Measurements from ENCODE around the gene HKDC1.
"Not testable (repeated sequence)": the region's sequence is repeated elsewhere in the genome, so short reads cannot be mapped to it uniquely, and the experiment has no call there.

HKDC1 gene

GRCh38 chr10:69172241-69172982 is 47.7 kb upstream of the HKDC1 start (continued):
- TF ChIP-seq CTCF (tag by site-specific recombination; IDR thresholded peaks at IDR 0.05) (no peak), ZNF561 (tag by site-specific recombination; IDR thresholded peaks at IDR 0.05; ENCODE audit: borderline replicate concordance) (no peak), ZNF239 (tag by site-specific recombination; IDR thresholded peaks at IDR 0.05) (no peak)

DNA sequence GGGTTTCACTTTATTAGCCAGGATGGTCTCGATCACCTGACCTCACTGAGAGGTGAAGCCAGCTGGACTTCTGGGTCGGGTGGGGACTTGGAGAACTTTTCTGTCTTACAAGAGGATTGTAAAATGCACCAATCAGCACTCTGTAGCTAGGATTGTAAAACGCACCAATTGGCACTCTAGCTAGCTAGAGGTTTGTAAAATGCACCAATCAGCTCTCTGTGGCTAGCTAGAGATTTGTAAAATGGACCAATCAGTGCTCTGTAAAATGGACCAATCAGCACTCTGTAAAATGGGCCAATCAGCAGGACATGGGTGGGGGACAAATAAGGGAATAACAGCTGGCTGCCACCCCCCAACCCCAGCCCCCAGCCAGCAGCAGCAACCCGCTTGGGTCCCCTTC is 44.8 kb upstream of the HKDC1 start:
- H3K4me1 ChIP-seq (ENCODE audit: control insufficient read depth, insufficient read depth, low read length); H3K9me3 ChIP-seq (ENCODE audit: control insufficient read depth, insufficient read depth, low read depth, low read length); POLR2A ChIA-PET; H3K27ac ChIP-seq (ENCODE audit: extremely low read depth, low read depth, low read length); H3K4me3 ChIP-seq (ENCODE audit: low read depth, low read length): not testable (repeated sequence)
- H3K36me3 ChIP-seq (ENCODE audit: control insufficient read depth in 2 of 2, insufficient read depth in 1 of 2, low read length in 2 of 2): peaks cover 8 to 28% of the 10 kb centered on the region in 2 experiments; a peak in 2 of 3 replicates
- CTCF ChIA-PET: interaction anchor here (1.3 kb wide), 1 partner anchor 233 kb away, joined by 4 read pairs; no protein-coding TSS in a partner anchor

- POLR2A ChIA-PET: no interaction called here
- H3K9me3 ChIP-seq (ENCODE audit: control insufficient read depth, insufficient read depth, low read depth, low read length): no peaks in the 10 kb centered on the region
- CTCF ChIA-PET: interaction anchor here (0.6 kb wide), 1 partner anchor 422 kb away, joined by 3 read pairs; no protein-coding TSS in a partner anchor
- peaks cover 0 to 14% of the 10 kb centered on the region in 2 experiments; a peak in 1 of 3 replicates for H3K36me3 ChIP-seq (ENCODE audit: control insufficient read depth in 2 of 2, insufficient read depth in 1 of 2, low read length in 2 of 2)
- no peak overlapping the region for H3K27ac ChIP-seq (ENCODE audit: extremely low read depth, low read depth, low read length)
- no peak for TF ChIP-seq ZNF514 (tag by site-specific recombination; IDR thresholded peaks at IDR 0.05)
- TF ChIP-seq ZNF121 (tag by site-specific recombination; IDR thresholded peaks at IDR 0.05): no peak
- TF ChIP-seq ZNF214 (tag by site-specific recombination; IDR thresholded peaks at IDR 0.05; ENCODE audit: borderline replicate concordance): no peak
- no peak for TF ChIP-seq ZNF426 (tag by site-specific recombination; IDR thresholded peaks at IDR 0.05)
- TF ChIP-seq OSR2 (tag by site-specific recombination; IDR thresholded peaks at IDR 0.05): no peak
- TF ChIP-seq ZNF280D (tag by site-specific recombination; IDR thresholded peaks at IDR 0.05): no peak
- no peak for TF ChIP-seq ZFP41 (tag by site-specific recombination; IDR thresholded peaks at IDR 0.05; ENCODE audit: borderline replicate concordance)
- no peak for TF ChIP-seq BCL6B (tag by site-specific recombination; IDR thresholded peaks at IDR 0.05)
- TF ChIP-seq EGR2 (tag by site-specific recombination; IDR thresholded peaks at IDR 0.05; ENCODE audit: low read depth): no peak
- no peak for TF ChIP-seq ZNF555 (tag by site-specific recombination; conservative IDR thresholded peaks at IDR 0.05)
- no peak for TF ChIP-seq ZNF335 (tag by site-specific recombination; conservative IDR thresholded peaks at IDR 0.05)
- no peak for TF ChIP-seq ZNF658 (tag by site-specific recombination; IDR thresholded peaks at IDR 0.05)
- TF ChIP-seq, protein P1, sequence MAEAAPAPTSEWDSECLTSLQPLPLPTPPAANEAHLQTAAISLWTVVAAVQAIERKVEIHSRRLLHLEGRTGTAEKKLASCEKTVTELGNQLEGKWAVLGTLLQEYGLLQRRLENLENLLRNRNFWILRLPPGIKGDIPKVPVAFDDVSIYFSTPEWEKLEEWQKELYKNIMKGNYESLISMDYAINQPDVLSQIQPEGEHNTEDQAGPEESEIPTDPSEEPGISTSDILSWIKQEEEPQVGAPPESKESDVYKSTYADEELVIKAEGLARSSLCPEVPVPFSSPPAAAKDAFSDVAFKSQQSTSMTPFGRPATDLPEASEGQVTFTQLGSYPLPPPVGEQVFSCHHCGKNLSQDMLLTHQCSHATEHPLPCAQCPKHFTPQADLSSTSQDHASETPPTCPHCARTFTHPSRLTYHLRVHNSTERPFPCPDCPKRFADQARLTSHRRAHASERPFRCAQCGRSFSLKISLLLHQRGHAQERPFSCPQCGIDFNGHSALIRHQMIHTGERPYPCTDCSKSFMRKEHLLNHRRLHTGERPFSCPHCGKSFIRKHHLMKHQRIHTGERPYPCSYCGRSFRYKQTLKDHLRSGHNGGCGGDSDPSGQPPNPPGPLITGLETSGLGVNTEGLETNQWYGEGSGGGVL (tag by site-specific recombination; IDR thresholded peaks at IDR 0.05): no peak
- no peak for TF ChIP-seq ZXDB (tag by site-specific recombination; IDR thresholded peaks at IDR 0.05)
- H3K4me1 ChIP-seq (ENCODE audit: control insufficient read depth, insufficient read depth, low read length): no peaks in the 10 kb centered on the region
- no peak overlapping the region for H3K4me3 ChIP-seq (ENCODE audit: low read depth, low read length)
Measured at GRCh38 chr10:69176823-69177222, 43.3 kb upstream of the HKDC1 start.
